Uterus (tissue), 4 donors: ENCODE measurements around the gene FOXK1. TPM values are rescaled to one million over a fixed set of nuclear protein-coding genes. Genes with fewer than 3 reads are reported as not detected.
A peak's percentile ranks its signal among the peaks of the same experiment; 100 is the strongest.

ENCODE experiments used
- DNase-seq, 2 donors: peaks; one replicate each; pipeline ENCODE4 v3.0.0-alpha.2; 2019 to 2020
- H3K27ac ChIP-seq, 2 donors: fragments of 200-600 bp; sonication (generic); 1 replicate in 1 of 2; 2 replicates in 1 of 2; pipeline ENCODE4 v1.5.1; 2016 to 2018
- H3K27me3 ChIP-seq, 2 donors: fragments of 200-600 bp; sonication (generic); one replicate each; pipeline ENCODE4 v1.5.1; 2018 to 2019; ENCODE audit warnings: control low read depth in 1 of 2
- H3K36me3 ChIP-seq, 2 donors: fragments of 200-600 bp; sonication (generic); one replicate each; pipeline ENCODE4 v1.5.1; 2019; ENCODE audit warnings: control low read depth in 1 of 2
- H3K4me1 ChIP-seq, 2 donors: fragments of 200-600 bp; sonication (generic); one replicate each; pipeline ENCODE4 v1.5.1; 2018 to 2019; ENCODE audit warnings: control low read depth in 1 of 2
- H3K4me3 ChIP-seq, 2 donors: fragments of 200-600 bp; sonication (generic); 1 replicate in 1 of 2; 2 replicates in 1 of 2; pipeline ENCODE4 v1.5.1; 2018 to 2019; ENCODE audit warnings: mild to moderate bottlenecking in 1 of 2
- H3K9me3 ChIP-seq, 2 donors: fragments of 200-600 bp; sonication (generic); one replicate each; pipeline ENCODE4 v1.5.1; 2019; ENCODE audit warnings: control low read depth in 1 of 2
- CTCF ChIP-seq, 4 experiments: fragments of 200-600 bp in 2 of 4; fragments of 450-650 bp in 2 of 4; sonication (generic) in 2 of 4; IDR thresholded peaks; one replicate each; pipeline ENCODE4 v1.5.1; 2016 to 2019; ENCODE audit warnings: antibody characterized with exemption in 4 of 4, mild to moderate bottlenecking in 2 of 4, moderate library complexity in 1 of 4
- POLR2A ChIP-seq, 2 donors: fragments of 450-650 bp; IDR thresholded peaks; one replicate each; pipeline ENCODE4 v1.6.1; 2016; ENCODE audit warnings: antibody characterized with exemption in 2 of 2, mild to moderate bottlenecking in 1 of 2, moderate library complexity in 1 of 2
- intact Hi-C: fragments of 100-400 bp; cut with DNase I; formaldehyde crosslinking; loops from one replicate; pipeline ENCODE4 v1.15.1; 2023; ENCODE audit warnings: low total_unique reads
- total RNA-seq, 4 donors: library from RNA; depleted of rRNA in 3 of 4; stranded (reverse); fragments of >200 nt in 3 of 4; gene quantifications; one replicate each; pipeline versions ENCODE4 v1.1.0 to v1.2.4, GENCODE V29; 2014 to 2023
- donor health status: DM: yes; HTN: yes; CAD: no.

The FOXK1 gene
- total RNA-seq, 4 donors from 2014 or later = 9.0 to 64.1 (median 21.5) TPM

GRCh38 chr7:4681218-4681851, 760 bp upstream of the FOXK1 start:
- intact Hi-C loops = loop anchor here (5.0 kb wide), 2 partner anchors 61 to 201 kb away; partner anchors contain the start of gene RADIL
- no peak for DNase-seq
- H3K4me1 ChIP-seq = peaks cover 0 to 11% of the 10 kb centered on the region in 2 donors
- TF ChIP-seq CTCF (IDR thresholded peaks at IDR 0.05) = no peak
- no peak for TF ChIP-seq POLR2A (IDR thresholded peaks at IDR 0.05)
- peak overlapping the region; percentile 78 to 93 for H3K27ac ChIP-seq
- no peaks in the 10 kb centered on the region for H3K9me3 ChIP-seq
- H3K4me3 ChIP-seq = peak overlapping the region; percentile 38 to 40
- no peaks in the 10 kb centered on the region for H3K27me3 ChIP-seq
- no peaks in the 10 kb centered on the region for H3K36me3 ChIP-seq

GRCh38 chr7:4682621-4683042, 537 bp downstream of the FOXK1 start:
- DNase-seq = peak; percentile 48 to 53
- peaks cover 0 to 11% of the 10 kb centered on the region in 2 donors for H3K4me1 ChIP-seq
- TF ChIP-seq CTCF (IDR thresholded peaks at IDR 0.05) (no peak), POLR2A (IDR thresholded peaks at IDR 0.05) (no peak)

GRCh38 chr7:4683043-4683883, 1.2 kb downstream of the FOXK1 start:
- no peaks in the 10 kb centered on the region for H3K36me3 ChIP-seq
- peaks cover 0 to 11% of the 10 kb centered on the region in 2 donors for H3K4me1 ChIP-seq
- DNase-seq = peak; percentile 41 to 54
- peak overlapping the region; percentile 77 to 86 for H3K4me3 ChIP-seq
- TF ChIP-seq POLR2A (IDR thresholded peaks at IDR 0.05) (no peak), CTCF (IDR thresholded peaks at IDR 0.05) (no peak)
- no peaks in the 10 kb centered on the region for H3K9me3 ChIP-seq
- no peaks in the 10 kb centered on the region for H3K27me3 ChIP-seq
- peak overlapping the region; percentile 90 to 93 for H3K27ac ChIP-seq
- intact Hi-C loops = loop anchor here (2.0 to 5.0 kb wide), 3 partner anchors 40 to 199 kb away; partner anchors contain the start of gene RADIL

More at GRCh38 chr7:4682621-4683042, 537 bp downstream of the FOXK1 start:
- intact Hi-C loops = loop anchor here (2.0 to 5.0 kb wide), 3 partner anchors 40 to 200 kb away; partner anchors contain the start of gene RADIL
- H3K4me3 ChIP-seq = peak overlapping the region; percentile 77 to 86
- H3K27ac ChIP-seq = peak overlapping the region; percentile 90 to 93
- H3K27me3 ChIP-seq = no peaks in the 10 kb centered on the region
- no peaks in the 10 kb centered on the region for H3K36me3 ChIP-seq
- H3K9me3 ChIP-seq = no peaks in the 10 kb centered on the region

- intact Hi-C loops = loop anchor here (2.0 to 5.0 kb wide), 3 partner anchors 41 to 198 kb away; partner anchors contain the start of gene RADIL
- Histone ChIP-seq H3K4me3 (peak overlapping the region; percentile 77 to 86), H3K4me1 (peaks cover 0 to 17% of the 10 kb centered on the region in 2 donors), H3K36me3 (no peaks in the 10 kb centered on the region), H3K27ac (peak overlapping the region; percentile 90 to 93), H3K27me3 (no peaks in the 10 kb centered on the region), H3K9me3 (no peaks in the 10 kb centered on the region)
- peak; percentile 42 to 52 for DNase-seq
- TF ChIP-seq CTCF (IDR thresholded peaks at IDR 0.05) (peak in 1 of 4 experiments; percentile 15), POLR2A (IDR thresholded peaks at IDR 0.05) (no peak)
Observed at GRCh38 chr7:4683884-4684565, 1.9 kb downstream of the FOXK1 start.
